ENCODE results near the gene PIK3AP1. TPM values are rescaled to one million over a fixed set of nuclear protein-coding genes. Genes with fewer than 3 reads are reported as not detected.

PIK3AP1 gene
- total RNA-seq, 2 donors from 2014 or later: 5.1 to 20.6 TPM

GRCh38 chr10:96655461-96656197 lies 64.7 kb downstream of the PIK3AP1 start:
- no peak for ATAC-seq (replicated peaks in 1 of 2)
- Mint-ChIP-seq H3K36me3 (ENCODE audit: insufficient read depth in 2 of 2) (peaks cover 2 to 3% of the 10 kb centered on the region in 2 donors), H3K4me3 (no peak overlapping the region), H3K9me3 (peaks cover 2 to 3% of the 10 kb centered on the region in 2 donors), H3K27me3 (ENCODE audit: low read depth) (no peaks in the 10 kb centered on the region), H3K27ac (no peak overlapping the region), H3K4me1 (ENCODE audit: low read depth) (peaks cover 31% of the 10 kb centered on the region)
- no peak for DNase-seq

GRCh38 chr10:96651998-96652431 lies 68.3 kb downstream of the PIK3AP1 start:
- no peaks in the 10 kb centered on the region for H3K27me3 Mint-ChIP-seq (ENCODE audit: low read depth)
- peak overlapping the region in 1 of 2 donors; percentile 1 for H3K4me3 Mint-ChIP-seq
- H3K4me1 Mint-ChIP-seq (ENCODE audit: low read depth): peaks cover 52% of the 10 kb centered on the region
- peaks cover 2 to 3% of the 10 kb centered on the region in 2 donors for H3K36me3 Mint-ChIP-seq (ENCODE audit: insufficient read depth in 2 of 2)
- DNase-seq: peak; percentile 25 to 35
- H3K9me3 Mint-ChIP-seq: peaks cover 2 to 3% of the 10 kb centered on the region in 2 donors
- peak overlapping the region; percentile 39 for H3K27ac Mint-ChIP-seq
- ATAC-seq (replicated peaks in 1 of 2): peak; percentile 56 to 67

GRCh38 chr10:96650958-96651357 lies 69.4 kb downstream of the PIK3AP1 start:
- H3K27me3 Mint-ChIP-seq (ENCODE audit: low read depth): no peaks in the 10 kb centered on the region
- DNase-seq: no peak
- peak overlapping the region in 1 of 2 donors; percentile 1 for H3K4me3 Mint-ChIP-seq
- H3K36me3 Mint-ChIP-seq (ENCODE audit: insufficient read depth in 2 of 2): peaks cover 2 to 3% of the 10 kb centered on the region in 2 donors
- H3K9me3 Mint-ChIP-seq: peaks cover 2 to 3% of the 10 kb centered on the region in 2 donors
- H3K27ac Mint-ChIP-seq: no peak overlapping the region
- peaks cover 55% of the 10 kb centered on the region for H3K4me1 Mint-ChIP-seq (ENCODE audit: low read depth)
- peak; percentile 52 to 70 for ATAC-seq (replicated peaks in 1 of 2)

GRCh38 chr10:96648297-96648696 lies 72.0 kb downstream of the PIK3AP1 start:
- ATAC-seq (replicated peaks in 1 of 2) (peak in 1 of 2 donors; percentile 8), DNase-seq (no peak)
- no peaks in the 10 kb centered on the region for H3K36me3 Mint-ChIP-seq (ENCODE audit: insufficient read depth in 2 of 2)
- peaks cover 55% of the 10 kb centered on the region for H3K4me1 Mint-ChIP-seq (ENCODE audit: low read depth)
- no peaks in the 10 kb centered on the region for H3K9me3 Mint-ChIP-seq
- H3K27ac Mint-ChIP-seq: peak overlapping the region; percentile 59
- H3K4me3 Mint-ChIP-seq: peak overlapping the region in 1 of 2 donors; percentile 39
- no peaks in the 10 kb centered on the region for H3K27me3 Mint-ChIP-seq (ENCODE audit: low read depth)

GRCh38 chr10:96647466-96647865 lies 72.8 kb downstream of the PIK3AP1 start:
- Mint-ChIP-seq H3K27ac (peak overlapping the region; percentile 59), H3K27me3 (ENCODE audit: low read depth) (no peaks in the 10 kb centered on the region), H3K36me3 (ENCODE audit: insufficient read depth in 2 of 2) (no peaks in the 10 kb centered on the region), H3K4me3 (peak overlapping the region; percentile 46 to 52), H3K4me1 (ENCODE audit: low read depth) (peaks cover 55% of the 10 kb centered on the region), H3K9me3 (no peaks in the 10 kb centered on the region)
- peak; percentile 38 to 39 for ATAC-seq (replicated peaks in 1 of 2)
- DNase-seq: no peak

GRCh38 chr10:96646751-96647166 lies 73.6 kb downstream of the PIK3AP1 start:
- Mint-ChIP-seq H3K9me3 (no peaks in the 10 kb centered on the region), H3K36me3 (ENCODE audit: insufficient read depth in 2 of 2) (no peaks in the 10 kb centered on the region), H3K4me3 (peak overlapping the region; percentile 2 to 52), H3K27me3 (ENCODE audit: low read depth) (no peaks in the 10 kb centered on the region), H3K27ac (peak overlapping the region; percentile 59), H3K4me1 (ENCODE audit: low read depth) (peaks cover 48% of the 10 kb centered on the region)
- DNase-seq: no peak
- ATAC-seq (replicated peaks in 1 of 2): no peak

- no peak for DNase-seq
- Mint-ChIP-seq H3K9me3 (no peaks in the 10 kb centered on the region), H3K36me3 (ENCODE audit: insufficient read depth in 2 of 2) (no peaks in the 10 kb centered on the region), H3K27me3 (ENCODE audit: low read depth) (no peaks in the 10 kb centered on the region), H3K27ac (no peak overlapping the region), H3K4me3 (no peak overlapping the region), H3K4me1 (ENCODE audit: low read depth) (peaks cover 43% of the 10 kb centered on the region)
- ATAC-seq (replicated peaks in 1 of 2): no peak
Measured at GRCh38 chr10:96646301-96646700, 74.0 kb downstream of the PIK3AP1 start.

- DNase-seq (no peak), ATAC-seq (replicated peaks in 1 of 2) (no peak)
- no peaks in the 10 kb centered on the region for H3K36me3 Mint-ChIP-seq (ENCODE audit: insufficient read depth in 2 of 2)
- no peaks in the 10 kb centered on the region for H3K9me3 Mint-ChIP-seq
- no peaks in the 10 kb centered on the region for H3K27me3 Mint-ChIP-seq (ENCODE audit: low read depth)
- H3K27ac Mint-ChIP-seq: no peak overlapping the region
- H3K4me1 Mint-ChIP-seq (ENCODE audit: low read depth): peaks cover 33% of the 10 kb centered on the region
- H3K4me3 Mint-ChIP-seq: no peak overlapping the region
Measured at GRCh38 chr10:96645191-96645721, 75.1 kb downstream of the PIK3AP1 start.

GRCh38 chr10:96643920-96644319 lies 76.4 kb downstream of the PIK3AP1 start:
- H3K27ac Mint-ChIP-seq: no peak overlapping the region
- H3K4me1 Mint-ChIP-seq (ENCODE audit: low read depth): peaks cover 25% of the 10 kb centered on the region
- no peak overlapping the region for H3K4me3 Mint-ChIP-seq
- no peaks in the 10 kb centered on the region for H3K9me3 Mint-ChIP-seq
- no peak for ATAC-seq (replicated peaks in 1 of 2)
- H3K27me3 Mint-ChIP-seq (ENCODE audit: low read depth): no peaks in the 10 kb centered on the region
- no peak for DNase-seq
- H3K36me3 Mint-ChIP-seq (ENCODE audit: insufficient read depth in 2 of 2): no peaks in the 10 kb centered on the region

- no peaks in the 10 kb centered on the region for H3K36me3 Mint-ChIP-seq (ENCODE audit: insufficient read depth in 2 of 2)
- no peak overlapping the region for H3K4me3 Mint-ChIP-seq
- no peak overlapping the region for H3K27ac Mint-ChIP-seq
- H3K4me1 Mint-ChIP-seq (ENCODE audit: low read depth): peaks cover 17% of the 10 kb centered on the region
- peak; percentile 75 to 80 for DNase-seq
- no peaks in the 10 kb centered on the region for H3K9me3 Mint-ChIP-seq
- ATAC-seq (replicated peaks in 1 of 2): peak; percentile 71 to 72
- H3K27me3 Mint-ChIP-seq (ENCODE audit: low read depth): no peaks in the 10 kb centered on the region
Measured at GRCh38 chr10:96642973-96643372, 77.3 kb downstream of the PIK3AP1 start.

GRCh38 chr10:96642530-96642929 lies 77.8 kb downstream of the PIK3AP1 start:
- H3K9me3 Mint-ChIP-seq: no peaks in the 10 kb centered on the region
- ATAC-seq (replicated peaks in 1 of 2) (no peak), DNase-seq (no peak)
- H3K4me1 Mint-ChIP-seq (ENCODE audit: low read depth): peaks cover 12% of the 10 kb centered on the region
- H3K27me3 Mint-ChIP-seq (ENCODE audit: low read depth): no peaks in the 10 kb centered on the region
- no peaks in the 10 kb centered on the region for H3K36me3 Mint-ChIP-seq (ENCODE audit: insufficient read depth in 2 of 2)
- H3K27ac Mint-ChIP-seq: peak overlapping the region; percentile 35
- H3K4me3 Mint-ChIP-seq: no peak overlapping the region

- Mint-ChIP-seq H3K9me3 (no peaks in the 10 kb centered on the region), H3K27me3 (ENCODE audit: low read depth) (no peaks in the 10 kb centered on the region), H3K36me3 (ENCODE audit: insufficient read depth in 2 of 2) (no peaks in the 10 kb centered on the region), H3K4me3 (no peak overlapping the region), H3K27ac (no peak overlapping the region), H3K4me1 (ENCODE audit: low read depth) (peaks cover 3% of the 10 kb centered on the region)
- DNase-seq (no peak), ATAC-seq (replicated peaks in 1 of 2) (no peak)
Measured at GRCh38 chr10:96641396-96642295, 78.7 kb downstream of the PIK3AP1 start.

GRCh38 chr10:96639899-96640298 lies 80.4 kb downstream of the PIK3AP1 start:
- Mint-ChIP-seq H3K36me3 (ENCODE audit: insufficient read depth in 2 of 2) (no peaks in the 10 kb centered on the region), H3K27me3 (ENCODE audit: low read depth) (no peaks in the 10 kb centered on the region), H3K4me3 (no peak overlapping the region), H3K9me3 (no peaks in the 10 kb centered on the region), H3K4me1 (ENCODE audit: low read depth) (no peaks in the 10 kb centered on the region), H3K27ac (no peak overlapping the region)
- ATAC-seq (replicated peaks in 1 of 2) (no peak), DNase-seq (no peak)

Data from activated T-cell treated with anti-CD3 and anti-CD28 coated beads, Interleukin-2, amount 50 U/mL, for 72 hours (primary cell).